ENCODE data around the gene RNASE4.

Gene RNASE4

GRCh38 chr14:20671597-20672283 lies 12.6 kb upstream of the RNASE4 start:
- no peak for DNase-seq (ENCODE audit: low read depth in 2 of 2, low spot score in 1 of 2)

GRCh38 chr14:20675669-20676068 lies 8.7 kb upstream of the RNASE4 start:
- no peak for DNase-seq (ENCODE audit: low read depth in 2 of 2, low spot score in 1 of 2)

GRCh38 chr14:20676072-20676471 lies 8.3 kb upstream of the RNASE4 start:
- no peak for DNase-seq (ENCODE audit: low read depth in 2 of 2, low spot score in 1 of 2)

GRCh38 chr14:20679907-20680306 lies 4.5 kb upstream of the RNASE4 start:
- DNase-seq (ENCODE audit: low read depth in 2 of 2, low spot score in 1 of 2), result no peak

- no peak for DNase-seq (ENCODE audit: low read depth in 2 of 2, low spot score in 1 of 2)
Observed at GRCh38 chr14:20680363-20680762, 4.0 kb upstream of the RNASE4 start.

- DNase-seq (ENCODE audit: low read depth in 2 of 2, low spot score in 1 of 2), result no peak
Observed at GRCh38 chr14:20680843-20681347, 3.5 kb upstream of the RNASE4 start.

- peak; percentile 64 to 78 for DNase-seq (ENCODE audit: low read depth in 2 of 2, low spot score in 1 of 2)
Observed at GRCh38 chr14:20681348-20682126, 2.8 kb upstream of the RNASE4 start.

GRCh38 chr14:20682127-20682434 lies 2.3 kb upstream of the RNASE4 start:
- no peak for DNase-seq (ENCODE audit: low read depth in 2 of 2, low spot score in 1 of 2)

- peak; percentile 46 to 55 for DNase-seq (ENCODE audit: low read depth in 2 of 2, low spot score in 1 of 2)
Observed at GRCh38 chr14:20682435-20683124, 1.8 kb upstream of the RNASE4 start.

GRCh38 chr14:20683125-20683890 lies 1.1 kb upstream of the RNASE4 start:
- DNase-seq (ENCODE audit: low read depth in 2 of 2, low spot score in 1 of 2), result peak; percentile 44 to 54

GRCh38 chr14:20684662-20685456 lies 499 bp downstream of the RNASE4 start:
- DNase-seq (ENCODE audit: low read depth in 2 of 2, low spot score in 1 of 2), result no peak

- DNase-seq (ENCODE audit: low read depth in 2 of 2, low spot score in 1 of 2), result no peak
Observed at GRCh38 chr14:20686386-20687143, 2.2 kb downstream of the RNASE4 start.

GRCh38 chr14:20687362-20688166 lies 3.2 kb downstream of the RNASE4 start:
- no peak for DNase-seq (ENCODE audit: low read depth in 2 of 2, low spot score in 1 of 2)

- DNase-seq (ENCODE audit: low read depth in 2 of 2, low spot score in 1 of 2), result no peak
Observed at GRCh38 chr14:20688167-20688839, 3.9 kb downstream of the RNASE4 start, which contains the start of gene ANG. ANG (plus strand) TSS chr14:20688764; CDS start chr14:20693565, 4,801 bp downstream.

- no peak for DNase-seq (ENCODE audit: low read depth in 2 of 2, low spot score in 1 of 2)
Observed at GRCh38 chr14:20690848-20691640, 6.7 kb downstream of the RNASE4 start.

- no peak for DNase-seq (ENCODE audit: low read depth in 2 of 2, low spot score in 1 of 2)
Observed at GRCh38 chr14:20692116-20692751, 7.9 kb downstream of the RNASE4 start.

GRCh38 chr14:20696764-20697163 lies 12.4 kb downstream of the RNASE4 start:
- DNase-seq (ENCODE audit: low read depth in 2 of 2, low spot score in 1 of 2), result no peak

Data from stimulated activated CD8-positive, alpha-beta memory T cell treated with anti-CD3 and anti-CD28 coated beads, Interleukin-4, amount 100 ng/mL, for 1 hour (primary cell).